Tibial nerve (tissue), 4 donors: ENCODE measurements around the gene GLB1L2.

ENCODE experiments used
- CTCF ChIP-seq, 5 experiments: fragments of 200-600 bp in 3 of 5; fragments of 450-650 bp in 2 of 5; sonication (generic) in 3 of 5; IDR thresholded peaks; one replicate each; pipeline ENCODE4 v1.5.1; 2016 to 2019; ENCODE audit warnings: antibody characterized with exemption in 5 of 5, mild to moderate bottlenecking in 3 of 5, moderate library complexity in 2 of 5
- EP300 ChIP-seq, 2 donors: sonication (generic); formaldehyde crosslinking; IDR thresholded peaks; one replicate each; pipeline ENCODE4 v1.6.1; 2017; ENCODE audit warnings: antibody characterized with exemption in 2 of 2, mild to moderate bottlenecking in 1 of 2
- POLR2A ChIP-seq, 2 donors: fragments of 450-650 bp; IDR thresholded peaks; one replicate each; pipeline ENCODE4 v1.6.1; 2017; ENCODE audit warnings: antibody characterized with exemption in 2 of 2, mild to moderate bottlenecking in 2 of 2, moderate library complexity in 2 of 2

GRCh38 chr11:134312223-134312622, 19.6 kb upstream of the GLB1L2 start:
- no peak for TF ChIP-seq POLR2A (IDR thresholded peaks at IDR 0.05)
- TF ChIP-seq CTCF (IDR thresholded peaks at IDR 0.05), result no peak
- no peak for TF ChIP-seq EP300 (IDR thresholded peaks at IDR 0.05)
